Gastroesophageal sphincter (tissue), 4 donors: ENCODE data around the gene PKIB. TPM values are rescaled to one million over a fixed set of nuclear protein-coding genes. Genes with fewer than 3 reads are reported as not detected.

Experiments
- ATAC-seq: fragments of 150-250 bp; one replicate; pipeline ENCODE4 v1.9.1; 2016; ENCODE audit warnings: mild to moderate bottlenecking, moderate library complexity
- H3K27ac ChIP-seq, 4 donors: fragments of 200-600 bp; sonication (generic) in 3 of 4; 1 replicate in 3 of 4; 2 replicates in 1 of 4; pipeline ENCODE4 v1.5.1; 2016 to 2019
- H3K27me3 ChIP-seq: fragments of 200-600 bp; sonication (generic); one replicate; pipeline ENCODE4 v1.5.1; 2019
- H3K36me3 ChIP-seq, 2 donors: fragments of 200-600 bp; sonication (generic); one replicate each; pipeline ENCODE4 v1.5.1; 2019; ENCODE audit warnings: control low read depth in 1 of 2
- H3K4me1 ChIP-seq, 3 donors: fragments of 200-600 bp; sonication (generic); 1 replicate in 2 of 3; 2 replicates in 1 of 3; pipeline ENCODE4 v1.5.1; 2016 to 2019; ENCODE audit warnings: control low read depth in 2 of 3
- H3K4me3 ChIP-seq, 2 donors: fragments of 200-600 bp; sonication (generic); one replicate each; pipeline ENCODE4 v1.5.1; 2019; ENCODE audit warnings: mild to moderate bottlenecking in 1 of 2, moderate library complexity in 1 of 2
- H3K9me3 ChIP-seq, 3 donors: fragments of 200-600 bp; sonication (generic); one replicate each; pipeline ENCODE4 v1.5.1; 2017 to 2019; ENCODE audit warnings: control low read depth in 2 of 3
- CTCF ChIP-seq, 4 experiments: fragments of 200-600 bp in 2 of 4; fragments of 450-650 bp in 2 of 4; sonication (generic) in 1 of 4; IDR thresholded peaks; one replicate each; pipeline ENCODE4 v1.5.1; 2017 to 2019; ENCODE audit warnings: antibody characterized with exemption in 4 of 4, mild to moderate bottlenecking in 2 of 4, moderate library complexity in 2 of 4
- EP300 ChIP-seq: sonication (generic); formaldehyde crosslinking; IDR thresholded peaks from one replicate; pipeline ENCODE4 v1.6.1; 2017; ENCODE audit warnings: antibody characterized with exemption, mild to moderate bottlenecking
- POLR2A ChIP-seq, 2 donors: fragments of 450-650 bp; IDR thresholded peaks; one replicate each; pipeline ENCODE4 v1.6.1; 2017; ENCODE audit warnings: antibody characterized with exemption in 2 of 2, mild to moderate bottlenecking in 2 of 2, moderate library complexity in 1 of 2
- POLR2AphosphoS5 ChIP-seq: sonication (generic); formaldehyde crosslinking; IDR thresholded peaks from one replicate; pipeline ENCODE4 v1.6.1; 2017; ENCODE audit warnings: antibody characterized with exemption
- WGBS, 2 donors: methylation state at CpG; one replicate each; pipeline ENCODE4 v1.1.5; 2018; ENCODE audit warnings: low coverage in 1 of 2; 5-methylcytosine and 5-hydroxymethylcytosine counted together
- total RNA-seq, 4 donors: library from RNA; depleted of rRNA; stranded (reverse); fragments of >200 nt; gene quantifications; one replicate each; pipeline ENCODE4 v1.1.0, GENCODE V29; 2016

PKIB gene
- total RNA-seq, 4 donors from 2014 or later = 0.67 to 1.1 TPM; not detected in 2

GRCh38 chr6:122755901-122756300 lies 145.7 kb downstream of the PKIB start:
- no peaks in the 10 kb centered on the region for H3K4me1 ChIP-seq
- no peaks in the 10 kb centered on the region for H3K9me3 ChIP-seq
- ATAC-seq = no peak
- no peak for TF ChIP-seq POLR2AphosphoS5
- TF ChIP-seq CTCF (IDR thresholded peaks at IDR 0.05) = no peak
- no peak for TF ChIP-seq EP300
- no peak for TF ChIP-seq POLR2A (IDR thresholded peaks at IDR 0.05)
- no peak overlapping the region for H3K27ac ChIP-seq
- no peaks in the 10 kb centered on the region for H3K27me3 ChIP-seq
- H3K36me3 ChIP-seq = no peaks in the 10 kb centered on the region
- 62 to 87% methylated on average over 5 to 9 of the region's 9 CpGs for WGBS, 2 donors
- H3K4me3 ChIP-seq = no peak overlapping the region

- TF ChIP-seq POLR2AphosphoS5 = no peak
- no peak for TF ChIP-seq EP300
- TF ChIP-seq CTCF (IDR thresholded peaks at IDR 0.05) = no peak
- TF ChIP-seq POLR2A (IDR thresholded peaks at IDR 0.05) = no peak
- no peak for ATAC-seq
- 25 to 42% methylated on average over 1 of the region's 1 CpG for WGBS, 2 donors
Measured at GRCh38 chr6:122758927-122759334, 148.7 kb downstream of the PKIB start.

GRCh38 chr6:122760330-122760729 lies 150.1 kb downstream of the PKIB start:
- no peaks in the 10 kb centered on the region for H3K36me3 ChIP-seq
- no peak for TF ChIP-seq EP300
- no peak for TF ChIP-seq POLR2AphosphoS5
- no peak for TF ChIP-seq POLR2A (IDR thresholded peaks at IDR 0.05)
- no peak for TF ChIP-seq CTCF (IDR thresholded peaks at IDR 0.05)
- H3K27me3 ChIP-seq = no peaks in the 10 kb centered on the region
- no peaks in the 10 kb centered on the region for H3K4me1 ChIP-seq
- no peak for ATAC-seq
- no peak overlapping the region for H3K4me3 ChIP-seq
- no peaks in the 10 kb centered on the region for H3K9me3 ChIP-seq
- H3K27ac ChIP-seq = no peak overlapping the region

More at GRCh38 chr6:122758927-122759334, 148.7 kb downstream of the PKIB start:
- H3K36me3 ChIP-seq = no peaks in the 10 kb centered on the region
- H3K4me3 ChIP-seq = no peak overlapping the region
- H3K27me3 ChIP-seq = no peaks in the 10 kb centered on the region
- no peaks in the 10 kb centered on the region for H3K9me3 ChIP-seq
- H3K27ac ChIP-seq = no peak overlapping the region
- no peaks in the 10 kb centered on the region for H3K4me1 ChIP-seq

GRCh38 chr6:122766256-122766655 lies 156.1 kb downstream of the PKIB start:
- Histone ChIP-seq H3K9me3 (no peaks in the 10 kb centered on the region), H3K36me3 (no peaks in the 10 kb centered on the region), H3K4me1 (no peaks in the 10 kb centered on the region), H3K27me3 (peaks cover 5% of the 10 kb centered on the region), H3K4me3 (no peak overlapping the region), H3K27ac (no peak overlapping the region)
- no peak for ATAC-seq
- TF ChIP-seq CTCF (IDR thresholded peaks at IDR 0.05) (no peak), EP300 (no peak), POLR2AphosphoS5 (no peak), POLR2A (IDR thresholded peaks at IDR 0.05) (no peak)

GRCh38 chr6:122770835-122771601 lies 160.8 kb downstream of the PKIB start:
- Histone ChIP-seq H3K36me3 (no peaks in the 10 kb centered on the region), H3K4me3 (no peak overlapping the region), H3K4me1 (no peaks in the 10 kb centered on the region), H3K27ac (no peak overlapping the region), H3K27me3 (peaks cover 7% of the 10 kb centered on the region), H3K9me3 (no peaks in the 10 kb centered on the region)
- WGBS, 2 donors = 40 to 57% methylated on average over 1 of the region's 1 CpG
- TF ChIP-seq POLR2AphosphoS5 (no peak), POLR2A (IDR thresholded peaks at IDR 0.05) (no peak), CTCF (IDR thresholded peaks at IDR 0.05) (no peak), EP300 (no peak)
- no peak for ATAC-seq
